CD4-positive, alpha-beta T cell treated with Interleukin-1 beta for 1 hour (primary cell): Measurements from ENCODE around the gene RBMS1.

Source experiments
- DNase-seq, 2 donors: peaks; one replicate each; pipeline ENCODE4 v3.0.0-alpha.2; 2020 to 2022

The RBMS1 gene

DNA sequence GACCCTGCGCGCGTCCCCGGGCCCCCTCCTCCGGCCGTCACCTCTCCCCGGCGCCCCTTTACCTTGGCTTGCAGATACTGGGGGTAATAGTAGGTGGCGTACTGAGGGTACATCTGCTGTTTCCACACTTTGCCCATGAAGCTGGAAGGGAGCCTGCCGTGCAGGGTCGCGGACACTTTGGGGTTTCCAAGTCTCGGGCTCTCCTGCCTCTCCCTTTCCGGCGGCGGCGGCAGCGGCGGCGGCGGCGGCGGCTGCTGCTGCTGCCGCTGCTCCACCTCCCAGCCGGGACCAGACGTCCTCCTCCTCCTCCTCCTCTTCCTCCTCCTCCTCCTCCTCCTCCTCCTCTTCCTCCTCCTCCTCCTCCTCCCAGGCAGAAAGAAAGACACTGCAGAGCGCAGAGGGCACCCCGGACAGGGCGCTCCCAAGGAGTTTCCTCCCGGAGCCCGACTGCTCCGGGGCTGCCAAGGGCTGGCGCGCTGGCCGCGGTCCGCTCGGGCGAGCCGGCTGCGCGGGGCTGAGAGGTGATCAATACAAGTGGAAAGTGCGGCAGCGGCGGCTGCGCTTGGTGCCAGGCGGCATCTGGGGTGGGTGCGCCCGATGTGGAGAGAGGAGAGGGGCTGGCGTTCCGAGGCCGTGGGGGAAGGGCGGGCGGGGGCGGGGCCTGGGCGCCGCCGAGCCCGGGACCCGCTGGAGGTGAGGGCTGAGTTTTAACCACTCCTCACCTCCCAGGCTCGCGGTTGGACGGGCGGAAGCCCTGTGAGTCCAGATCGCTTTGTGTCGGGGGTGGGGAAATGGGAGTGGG lies at the start of gene RBMS1:
RBMS1 (minus strand) TSS at position 581 of the 802 bp plus-strand sequence; CDS start at position 137, 444 bp downstream.
- DNase-seq, result peak; percentile 46 to 51

DNA sequence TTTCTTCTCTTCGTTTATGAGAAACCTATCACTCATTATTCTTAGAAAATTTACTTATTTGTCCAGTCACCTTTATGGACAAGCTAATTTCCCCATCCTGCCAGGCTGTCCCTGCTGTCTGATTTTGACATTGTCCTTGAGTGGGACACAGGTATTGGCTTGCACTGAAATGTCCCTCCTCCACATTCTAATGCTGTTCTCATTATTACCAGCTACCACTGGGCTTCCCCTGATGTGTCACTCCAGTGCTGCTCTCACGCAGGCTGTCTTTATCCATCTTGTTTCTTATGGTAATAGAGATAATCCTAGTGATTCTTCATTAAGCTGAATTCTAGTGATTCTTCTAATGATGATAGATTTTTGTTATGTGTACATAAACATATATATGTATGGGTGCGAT lies 48.1 kb upstream of the RBMS1 start:
- DNase-seq, result no peak

DNA sequence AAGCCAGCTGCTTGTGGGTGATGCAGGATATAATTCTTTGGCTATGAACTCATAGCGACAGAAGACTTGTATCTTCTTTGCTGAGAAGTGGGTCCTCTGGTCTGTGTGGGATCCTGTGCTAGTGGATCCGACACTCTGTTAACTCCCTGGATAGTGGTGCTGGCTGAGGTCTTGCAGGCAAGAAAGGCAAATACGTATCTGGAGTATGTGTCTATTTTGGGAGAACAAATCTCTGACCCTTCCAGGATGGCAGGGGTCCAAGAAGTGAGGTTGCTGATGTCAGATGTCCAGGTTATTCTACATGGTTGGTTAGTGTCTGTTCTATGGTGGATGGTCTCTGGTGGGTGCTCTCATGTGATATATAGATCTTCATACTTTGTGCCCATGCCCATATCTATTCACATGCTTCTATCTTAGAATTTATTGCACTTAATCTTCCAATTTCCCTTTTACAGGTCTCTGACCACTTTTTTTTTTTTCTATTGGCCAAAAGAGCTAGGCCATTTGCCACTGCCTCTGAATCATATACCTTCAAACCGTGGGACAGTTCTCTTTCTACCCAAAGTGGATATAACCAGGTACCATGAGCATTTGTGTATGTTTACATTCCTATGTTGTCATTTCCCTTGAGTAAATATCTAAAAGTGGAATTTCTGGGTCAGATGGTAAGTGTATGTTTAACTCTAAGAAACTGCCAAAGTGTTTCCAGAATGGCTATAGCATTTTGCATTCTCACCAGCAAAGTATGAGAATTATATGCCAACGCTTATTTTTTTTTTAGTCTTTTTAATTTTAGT lies 45.1 kb upstream of the RBMS1 start:
- DNase-seq, result no peak

- DNase-seq, result no peak
Measured at GRCh38 chr2:160538115-160538514, 44.5 kb upstream of the RBMS1 start.

- DNase-seq, result no peak
Measured at GRCh38 chr2:160534996-160535395, 41.4 kb upstream of the RBMS1 start.

GRCh38 chr2:160534249-160534648 lies 40.6 kb upstream of the RBMS1 start:
- no peak for DNase-seq

GRCh38 chr2:160533482-160533881 lies 39.9 kb upstream of the RBMS1 start:
- DNase-seq, result no peak

DNA sequence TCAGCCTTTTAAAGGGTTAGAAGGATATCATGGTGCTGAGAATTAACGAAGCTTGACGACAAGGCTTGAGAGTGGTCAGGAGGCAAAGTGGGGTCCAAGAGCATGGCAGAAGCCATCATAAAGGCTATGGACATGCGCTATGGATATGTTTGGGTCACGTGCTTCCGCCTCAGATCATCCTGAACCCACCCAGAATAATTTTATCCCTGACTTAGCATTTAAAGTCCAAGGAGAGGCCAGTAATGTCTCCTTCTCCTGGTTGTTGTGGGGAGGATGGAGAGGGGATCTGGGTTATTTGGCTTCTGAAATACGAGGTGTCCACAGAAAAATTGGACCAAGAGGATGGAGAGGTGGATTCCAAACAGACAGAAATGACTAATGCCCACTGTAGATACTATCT lies 38.8 kb upstream of the RBMS1 start:
- DNase-seq, result no peak

- no peak for DNase-seq
Measured at GRCh38 chr2:160522951-160523710, 29.5 kb upstream of the RBMS1 start.

- no peak for DNase-seq
Measured at GRCh38 chr2:160517731-160518130, 24.1 kb upstream of the RBMS1 start.

- DNase-seq, result no peak
Measured at GRCh38 chr2:160516547-160517365, 23.1 kb upstream of the RBMS1 start.

DNA sequence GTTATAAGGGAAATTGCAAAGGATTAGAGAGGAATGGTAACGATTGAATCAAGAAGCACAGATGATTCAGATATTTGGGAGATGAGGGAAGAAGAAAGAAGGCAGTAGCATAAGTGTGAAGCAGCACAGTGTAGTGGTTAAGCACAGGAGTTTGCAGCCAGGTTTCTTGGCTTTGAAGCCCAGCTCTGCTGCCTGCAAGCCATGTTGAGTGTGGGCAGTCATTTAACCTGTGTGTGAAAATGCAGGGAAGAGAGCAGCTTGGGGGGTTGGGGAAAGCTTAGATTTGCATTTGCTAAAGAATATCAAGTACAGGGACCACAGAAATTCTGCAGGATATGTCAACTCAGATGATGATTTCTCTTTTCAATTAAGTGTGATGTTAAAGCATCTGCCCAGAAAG lies 21.5 kb upstream of the RBMS1 start:
- no peak for DNase-seq

- no peak for DNase-seq
Measured at GRCh38 chr2:160513120-160513519, 19.5 kb upstream of the RBMS1 start.

- no peak for DNase-seq
Measured at GRCh38 chr2:160512491-160512890, 18.9 kb upstream of the RBMS1 start.

DNA sequence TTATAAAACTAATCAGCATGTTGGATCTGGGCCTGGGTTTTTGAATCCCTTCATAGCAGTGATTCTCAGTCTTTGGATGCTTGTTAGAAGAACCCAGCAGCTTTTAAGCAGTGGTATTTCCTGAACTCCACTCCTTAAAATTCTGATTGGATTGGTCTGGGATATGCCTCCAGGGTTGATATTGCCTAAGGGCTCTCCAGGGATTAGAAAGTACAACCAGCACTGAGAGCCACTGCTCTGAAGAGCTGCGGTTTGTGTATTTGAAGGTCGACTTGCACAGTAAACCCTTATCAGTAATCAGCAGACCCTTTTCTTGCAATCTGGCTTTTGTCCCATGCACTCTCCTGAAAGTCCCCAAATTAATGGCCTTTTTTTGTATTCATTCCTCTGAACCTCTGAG lies 17.0 kb upstream of the RBMS1 start:
- DNase-seq, result no peak

DNA sequence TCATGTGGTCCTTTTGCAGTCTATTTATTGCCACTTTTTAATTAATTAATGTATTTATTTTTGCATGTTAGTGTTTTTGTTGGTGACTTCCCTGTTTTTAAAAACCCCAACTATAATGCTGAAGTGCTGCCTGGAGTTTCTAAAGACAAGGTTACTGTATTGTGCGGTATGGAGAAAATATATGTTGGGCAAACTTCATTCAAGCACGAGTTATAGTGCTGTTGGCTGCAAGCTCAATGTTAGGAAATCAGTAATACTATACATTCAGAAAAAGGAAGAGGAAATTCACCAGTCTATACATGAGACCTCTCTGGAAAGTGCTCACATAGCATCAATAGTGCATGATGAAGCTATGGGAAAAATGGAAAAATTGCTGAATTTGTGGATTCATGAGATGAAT lies 15.4 kb upstream of the RBMS1 start:
- DNase-seq, result no peak

GRCh38 chr2:160507464-160507863 lies 13.9 kb upstream of the RBMS1 start:
- no peak for DNase-seq

- no peak for DNase-seq
Measured at GRCh38 chr2:160507046-160507407, 13.4 kb upstream of the RBMS1 start.

GRCh38 chr2:160506371-160507045 lies 12.9 kb upstream of the RBMS1 start:
- no peak for DNase-seq

- no peak for DNase-seq
Measured at GRCh38 chr2:160505256-160505655, 11.6 kb upstream of the RBMS1 start.

- no peak for DNase-seq
Measured at GRCh38 chr2:160502478-160502877, 8.9 kb upstream of the RBMS1 start.

GRCh38 chr2:160501370-160501769 lies 7.8 kb upstream of the RBMS1 start:
- DNase-seq, result no peak
